GM12878 (cell line): ENCODE data around the gene RAF1. TPM values are rescaled to one million over a fixed set of nuclear protein-coding genes. Genes with fewer than 3 reads are reported as not detected.
A peak's percentile ranks its signal among the peaks of the same experiment; 100 is the strongest.

ENCODE experiments used
- ATAC-seq: fragments of 200-7000 bp; cut with Tn5 transposase; 3 replicates; pipeline ENCODE4 v1.9.1; 2020; ENCODE audit warnings: mild to moderate bottlenecking, moderate library complexity
- BruUV-seq: library from RNA; stranded (reverse); fragments of 400-500 nt; replicated peaks from 2 replicates; lab custom pipeline; 2021; lab: Mats Ljungman, UMichigan
- CTCF ChIA-PET: fragments of 300-600 bp; sonication (Branson Sonifier 250); formaldehyde crosslinking; extraction: SDS; loops from one replicate; lab custom pipeline; 2021; ENCODE audit warnings: inconsistent platforms; lab: Yijun Ruan, JAX
- POLR2A ChIA-PET: fragments of 350-600 bp; formaldehyde crosslinking; extraction: SDS; loops from one replicate; lab custom pipeline; 2021; ENCODE audit warnings: inconsistent platforms; lab: Charles Lee
- RAD21 ChIA-PET: fragments of 300-600 bp; sonication (Branson Sonifier 250); formaldehyde crosslinking; loops from one replicate; lab custom pipeline; 2023; ENCODE audit warnings: antibody characterized with exemption; ENCODE audit not compliant: unreplicated experiment; lab: Charles Lee
- SMC1A ChIA-PET: fragments of 300-600 bp; sonication (Branson Sonifier 250); formaldehyde crosslinking; loops from one replicate; lab custom pipeline; 2023; ENCODE audit not compliant: unreplicated experiment, uncharacterized antibody; lab: Charles Lee
- DNase-seq: peaks from one replicate; pipeline ENCODE4 v3.0.0-alpha.2; 2011; ENCODE audit warnings: low read depth, low spot score
- FAIRE-seq: peaks from 3 replicates; lab custom pipeline; 2011; peaks lifted over from hg19 to GRCh38; lab: Jason Lieb, UNC
- H2AFZ ChIP-seq: 2 replicates; pipeline ENCODE4 v1.6.0; 2011; ENCODE audit warnings: low read depth, low read length, control low read depth; ENCODE audit not compliant: control insufficient read depth
- H3K27ac ChIP-seq: 2 replicates; pipeline ENCODE4 v1.5.1; 2011; ENCODE audit warnings: control low read depth; ENCODE audit not compliant: control insufficient read depth, insufficient read depth
- H3K27me3 ChIP-seq, 2 experiments: replicated peaks in 1 of 2; 2 replicates each; pipeline versions ENCODE4 v1.6.0 to v1.6.1; 2011; ENCODE audit warnings: low read length in 1 of 2; ENCODE audit not compliant: control insufficient read depth in 2 of 2, insufficient read depth in 2 of 2
- H3K36me3 ChIP-seq, 2 experiments: 2 replicates each; pipeline ENCODE4 v1.5.1; 2011; ENCODE audit warnings: low read length in 1 of 2; ENCODE audit not compliant: control insufficient read depth in 2 of 2, insufficient read depth in 2 of 2
- H3K4me1 ChIP-seq: 2 replicates; pipeline ENCODE4 v1.6.1; 2011; ENCODE audit warnings: mild to moderate bottlenecking, low read length, moderate library complexity, mixed read lengths; ENCODE audit not compliant: control insufficient read depth, insufficient read depth
- H3K4me2 ChIP-seq: 2 replicates; pipeline ENCODE4 v1.6.0; 2011; ENCODE audit warnings: control low read depth; ENCODE audit not compliant: control insufficient read depth, insufficient read depth
- H3K4me3 ChIP-seq: fragments of 200-600 bp; sonication (generic); 2 replicates; pipeline ENCODE4 v1.5.1; 2016
- H3K79me2 ChIP-seq: 2 replicates; pipeline ENCODE4 v1.6.0; 2011; ENCODE audit warnings: low read length; ENCODE audit not compliant: control insufficient read depth, insufficient read depth
- H3K9ac ChIP-seq: 2 replicates; pipeline ENCODE4 v1.8.0; 2011; ENCODE audit warnings: low read length, control low read depth, mixed read lengths; ENCODE audit not compliant: control insufficient read depth, insufficient read depth
- H3K9me3 ChIP-seq: replicated peaks from 3 replicates; pipeline ENCODE4 v1.5.1; 2011; ENCODE audit warnings: mild to moderate bottlenecking, low read length; ENCODE audit not compliant: control insufficient read depth, insufficient read depth
- H4K20me1 ChIP-seq: 2 replicates; pipeline ENCODE4 v1.6.0; 2011; ENCODE audit not compliant: control insufficient read depth, insufficient read depth
- GABPA ChIP-seq: IDR thresholded peaks from 2 replicates; pipeline ENCODE4 v1.6.1; 2014; ENCODE audit warnings: antibody characterized with exemption, low read depth, mild to moderate bottlenecking, inconsistent platforms
- WRNIP1 ChIP-seq: IDR thresholded peaks from 2 replicates; pipeline ENCODE4 v1.6.1; 2011; ENCODE audit warnings: low read depth, low read length, improper control_type of control experiment, borderline replicate concordance
- WGBS: methylation state at CpG from one replicate; pipeline ENCODE4 v1.1.6; 2016; ENCODE audit warnings: low lambda C conversion rate; ENCODE audit not compliant: insufficient replicate concordance, insufficient coverage; ENCODE audit errors: missing lambda C conversion rate; 5-methylcytosine and 5-hydroxymethylcytosine counted together
- in situ Hi-C: fragments of 300-500 bp; cut with MboI; formaldehyde crosslinking; loops from 9 replicates; pipeline ENCODE4 v1.14.3; 2018; ENCODE audit warnings: mixed read lengths
- intact Hi-C: fragments of 100-400 bp; cut with micrococcal nuclease; formaldehyde crosslinking; loops from one replicate; pipeline ENCODE4 v1.14.2; 2022; ENCODE audit not compliant: unreplicated experiment
- polyA plus RNA-seq, 11 experiments: library from polyadenylated mRNA; depleted of rRNA in 4 of 11; unstranded in 6 of 11; stranded (reverse) in 5 of 11; fragments of >200 nt; fragmentation: Nextera tagmentation in 4 of 11; fragmentation: Illumina TruSeq in 1 of 11; extraction: Ambion mirVana in 4 of 11; extraction: Trizol in 1 of 11; gene quantifications; 1 replicate in 1 of 11; 2 replicates in 10 of 11; pipeline versions ENCODE4 v1.2.1 to v1.2.3, GENCODE V29; 2011 to 2016; ENCODE audit warnings: inconsistent platforms in 2 of 11, missing spikeins in 2 of 11, low read depth in 1 of 11
- total RNA-seq, 4 experiments: library from RNA; depleted of rRNA in 3 of 4; stranded (reverse); fragments of >200 nt in 3 of 4; fragmentation: Illumina TruSeq in 1 of 4; extraction: Trizol in 1 of 4; gene quantifications; 2 replicates each; pipeline versions ENCODE4 v1.2.1 to v1.2.3, GENCODE V29; 2013 to 2021
- TF ChIP-seq, protein P1 (sequence below): fragments of 450-650 bp; IDR thresholded peaks from 2 replicates; pipeline ENCODE4 v1.6.1; 2016; ENCODE audit warnings: mild to moderate bottlenecking

RAF1 gene
- total and polyA plus RNA-seq, 10 of the 15 experiments (the other 5 are each of a cell fraction or from before 2014, with no cell fraction given), result 20.4 to 151 (median 77.8) TPM

DNA sequence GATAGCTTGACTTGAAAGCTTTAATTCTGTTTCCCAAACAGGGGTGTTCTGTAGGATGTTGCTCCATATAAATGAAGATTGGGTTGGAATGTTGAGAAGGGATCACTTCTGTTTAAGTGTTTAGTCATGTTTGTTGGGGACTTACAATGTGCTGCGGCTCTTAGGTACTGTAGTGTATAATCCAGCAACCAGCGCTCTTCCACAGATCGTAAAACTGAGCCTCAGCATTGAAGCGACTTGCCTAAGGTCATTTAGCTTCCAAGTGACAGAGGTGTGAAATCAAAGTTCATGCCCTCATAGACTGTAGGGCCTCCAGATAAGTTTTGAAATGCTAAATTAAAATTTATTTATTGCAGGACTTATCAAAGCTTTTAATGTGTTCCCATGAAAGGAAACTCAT lies 105.2 kb downstream of the RAF1 start:
- intact Hi-C loops (loop anchor here (5.0 kb wide), 2 partner anchors 284 to 421 kb away; partner anchors contain the start of gene RPL32), in situ Hi-C loops (no loop called here)
- H3K4me3 ChIP-seq, result peak overlapping the region; percentile 95
- WGBS, result 83% methylated on average over 4 of the region's 4 CpGs
- H2AFZ ChIP-seq, result no peak overlapping the region
- H3K27ac ChIP-seq, result peak overlapping the region; percentile 20; the same call in 1 of the 2 replicates
- no peaks in the 10 kb centered on the region for H3K36me3 ChIP-seq
- POLR2A ChIA-PET, result interaction anchor here (1.1 to 5.0 kb wide), 5 partner anchors 74 to 105 kb away, joined by 3 to 38 read pairs (median 4); partner anchors contain the start of genes RAF1 and TSEN2
- TF ChIP-seq WRNIP1 (0 out of 2 replicates have a peak, but pooled peaks have one; percentile 48), GABPA (no peak)
- TF ChIP-seq, protein P1, sequence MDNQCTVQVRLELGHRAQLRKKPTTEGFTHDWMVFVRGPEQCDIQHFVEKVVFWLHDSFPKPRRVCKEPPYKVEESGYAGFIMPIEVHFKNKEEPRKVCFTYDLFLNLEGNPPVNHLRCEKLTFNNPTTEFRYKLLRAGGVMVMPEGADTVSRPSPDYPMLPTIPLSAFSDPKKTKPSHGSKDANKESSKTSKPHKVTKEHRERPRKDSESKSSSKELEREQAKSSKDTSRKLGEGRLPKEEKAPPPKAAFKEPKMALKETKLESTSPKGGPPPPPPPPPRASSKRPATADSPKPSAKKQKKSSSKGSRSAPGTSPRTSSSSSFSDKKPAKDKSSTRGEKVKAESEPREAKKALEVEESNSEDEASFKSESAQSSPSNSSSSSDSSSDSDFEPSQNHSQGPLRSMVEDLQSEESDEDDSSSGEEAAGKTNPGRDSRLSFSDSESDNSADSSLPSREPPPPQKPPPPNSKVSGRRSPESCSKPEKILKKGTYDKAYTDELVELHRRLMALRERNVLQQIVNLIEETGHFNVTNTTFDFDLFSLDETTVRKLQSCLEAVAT, result peak; percentile 83
- CTCF ChIA-PET, result interaction anchor here (0.7 to 2.1 kb wide), 6 partner anchors 24 to 424 kb away, joined by 3 to 7 read pairs (median 4); partner anchors contain the start of gene TSEN2
- peaks cover 25% of the 10 kb centered on the region for H3K4me1 ChIP-seq
- no peak for DNase-seq
- peaks cover 66% of the 10 kb centered on the region for H3K79me2 ChIP-seq
- RAD21 ChIA-PET, result interaction anchor here (0.8 to 1.5 kb wide), 4 partner anchors 73 to 163 kb away, joined by 3 to 4 read pairs (median 3); partner anchors contain the start of gene RAF1
- SMC1A ChIA-PET, result interaction anchor here (1.0 to 5.6 kb wide), 5 partner anchors 16 to 103 kb away, joined by 3 to 38 read pairs (median 3); partner anchors contain the start of gene RAF1
- H3K9me3 ChIP-seq, result no peaks in the 10 kb centered on the region
- no peak for ATAC-seq
- H3K4me2 ChIP-seq, result peak overlapping the region; percentile 93
- FAIRE-seq, result no peak
- H4K20me1 ChIP-seq, result peaks cover 4% of the 10 kb centered on the region; the same call in 1 of the 2 replicates
- no peaks in the 10 kb centered on the region for H3K27me3 ChIP-seq
- no TSS peak for BruUV-seq
- H3K9ac ChIP-seq, result 0 out of 2 replicates have a peak overlapping the region, but pooled peaks have one; percentile 87
